Measurements from ENCODE around the gene SPAG16.

DNA sequence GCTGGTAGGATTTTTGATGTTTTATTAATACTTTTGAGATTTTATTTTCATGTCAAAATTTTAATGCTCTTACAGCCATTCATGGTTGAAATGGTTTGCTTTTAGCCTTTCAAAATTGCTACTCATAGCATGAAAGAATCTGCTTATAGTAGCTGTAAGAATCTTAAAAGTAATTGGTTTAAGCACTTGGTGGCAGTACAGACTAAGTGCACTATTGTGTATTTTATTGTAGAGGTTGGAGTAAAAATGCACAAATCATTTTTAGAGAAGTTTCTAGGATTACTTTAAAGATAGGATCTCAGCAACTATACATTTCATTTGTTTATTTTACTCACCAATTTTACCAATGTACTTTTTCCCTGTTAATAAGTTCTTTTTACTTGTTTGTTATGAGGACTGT, 205.8 kb downstream of the SPAG16 start:
- TF ChIP-seq POLR2AphosphoS5 (IDR thresholded peaks at IDR 0.05) (no peak), POLR2A (IDR thresholded peaks at IDR 0.05) (no peak)
- TF ChIP-seq, protein P1, sequence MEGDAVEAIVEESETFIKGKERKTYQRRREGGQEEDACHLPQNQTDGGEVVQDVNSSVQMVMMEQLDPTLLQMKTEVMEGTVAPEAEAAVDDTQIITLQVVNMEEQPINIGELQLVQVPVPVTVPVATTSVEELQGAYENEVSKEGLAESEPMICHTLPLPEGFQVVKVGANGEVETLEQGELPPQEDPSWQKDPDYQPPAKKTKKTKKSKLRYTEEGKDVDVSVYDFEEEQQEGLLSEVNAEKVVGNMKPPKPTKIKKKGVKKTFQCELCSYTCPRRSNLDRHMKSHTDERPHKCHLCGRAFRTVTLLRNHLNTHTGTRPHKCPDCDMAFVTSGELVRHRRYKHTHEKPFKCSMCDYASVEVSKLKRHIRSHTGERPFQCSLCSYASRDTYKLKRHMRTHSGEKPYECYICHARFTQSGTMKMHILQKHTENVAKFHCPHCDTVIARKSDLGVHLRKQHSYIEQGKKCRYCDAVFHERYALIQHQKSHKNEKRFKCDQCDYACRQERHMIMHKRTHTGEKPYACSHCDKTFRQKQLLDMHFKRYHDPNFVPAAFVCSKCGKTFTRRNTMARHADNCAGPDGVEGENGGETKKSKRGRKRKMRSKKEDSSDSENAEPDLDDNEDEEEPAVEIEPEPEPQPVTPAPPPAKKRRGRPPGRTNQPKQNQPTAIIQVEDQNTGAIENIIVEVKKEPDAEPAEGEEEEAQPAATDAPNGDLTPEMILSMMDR (IDR thresholded peaks at IDR 0.05), result no peak

All from transverse colon (tissue), 4 donors.